B cell (primary cell): Measurements from ENCODE around the gene HOXA5. TPM values are rescaled to one million over a fixed set of nuclear protein-coding genes. Genes with fewer than 3 reads are reported as not detected.

Experiments used
- ATAC-seq: fragments of 200-7000 bp; cut with Tn5 transposase; one replicate; pipeline ENCODE4 v1.10.0; 2021; ENCODE audit warnings: low read depth, mild to moderate bottlenecking, moderate number of reproducible peaks, moderate library complexity
- CTCF ChIA-PET: fragments of 350-600 bp; sonication (Branson Sonifier 250); formaldehyde crosslinking; loops from one replicate; lab custom pipeline; 2021; ENCODE audit warnings: antibody characterized with exemption, inconsistent platforms; lab: Charles Lee
- POLR2A ChIA-PET: fragments of 350-600 bp; sonication (Branson Sonifier 250); formaldehyde crosslinking; loops from one replicate; lab custom pipeline; 2021; ENCODE audit warnings: antibody characterized with exemption; lab: Charles Lee
- DNase-seq: peaks from one replicate; pipeline ENCODE4 v3.0.0; 2013
- H2AFZ ChIP-seq: 2 replicates; pipeline ENCODE4 v1.6.1; 2012; ENCODE audit warnings: mild to moderate bottlenecking, low read depth, low read length; ENCODE audit not compliant: insufficient read depth, poor library complexity, severe bottlenecking
- H3K27ac ChIP-seq, 2 donors: 1 replicate in 1 of 2; 2 replicates in 1 of 2; pipeline ENCODE4 v1.5.1; 2012 to 2013; ENCODE audit warnings: low read length in 2 of 2, mild to moderate bottlenecking in 2 of 2, moderate library complexity in 1 of 2
- H3K27me3 ChIP-seq, 4 experiments: fragments of 200-600 bp in 1 of 4; sonication (generic) in 1 of 4; replicated peaks in 1 of 4; 1 replicate in 2 of 4; 2 replicates in 2 of 4; pipeline versions ENCODE4 v1.6.1 to v1.7.0; 2013 to 2016; ENCODE audit warnings: low read length in 3 of 4, mild to moderate bottlenecking in 2 of 4, mixed read lengths in 1 of 4, moderate library complexity in 1 of 4; ENCODE audit not compliant: insufficient read depth in 4 of 4, control insufficient read depth in 3 of 4; ENCODE audit errors: control extremely low read depth in 1 of 4
- H3K36me3 ChIP-seq, 2 experiments: replicated peaks in 1 of 2; 1 replicate in 1 of 2; 2 replicates in 1 of 2; pipeline versions ENCODE4 v1.6.1 to v1.7.1; 2013; ENCODE audit warnings: low read length in 1 of 2; ENCODE audit not compliant: insufficient read depth in 2 of 2, control insufficient read depth in 1 of 2; ENCODE audit errors: control extremely low read depth in 1 of 2, extremely low read depth in 1 of 2
- H3K4me1 ChIP-seq, 2 donors: fragments of 200-600 bp in 1 of 2; sonication (generic) in 1 of 2; 1 replicate in 1 of 2; 2 replicates in 1 of 2; pipeline versions ENCODE4 v1.5.1 to v1.6.1; 2013 to 2017; ENCODE audit warnings: low read length in 2 of 2; ENCODE audit not compliant: control insufficient read depth in 2 of 2, insufficient read depth in 2 of 2
- H3K4me2 ChIP-seq: replicated peaks from 2 replicates; pipeline ENCODE3; 2012; ENCODE audit warnings: mild to moderate bottlenecking, low read depth, low read length; ENCODE audit not compliant: poor library complexity, severe bottlenecking
- H3K4me3 ChIP-seq, 5 experiments: fragments of 200-600 bp in 1 of 5; sonication (generic) in 1 of 5; 1 replicate in 3 of 5; 2 replicates in 2 of 5; pipeline versions ENCODE4 v1.5.1 to v1.7.0; 2011 to 2016; ENCODE audit warnings: low read length in 4 of 5, mild to moderate bottlenecking in 4 of 5, low read depth in 2 of 5, control low read depth in 1 of 5, moderate library complexity in 1 of 5; ENCODE audit not compliant: insufficient read depth in 1 of 5; ENCODE audit errors: control extremely low read depth in 1 of 5, extremely low read depth in 1 of 5
- H3K79me2 ChIP-seq: fragments of 200-600 bp; sonication (generic); one replicate; pipeline ENCODE4 v1.6.0; 2016; ENCODE audit warnings: low read length; ENCODE audit not compliant: control insufficient read depth, insufficient read depth
- H3K9ac ChIP-seq: fragments of 200-600 bp; sonication (generic); 2 replicates; pipeline ENCODE4 v1.6.1; 2017; ENCODE audit warnings: mild to moderate bottlenecking, low read length, moderate library complexity
- H3K9me3 ChIP-seq, 3 donors: one replicate each; pipeline versions ENCODE4 v1.6.1 to v1.7.1; 2013; ENCODE audit warnings: low read length in 2 of 3; ENCODE audit not compliant: control insufficient read depth in 2 of 3, insufficient read depth in 1 of 3; ENCODE audit errors: control extremely low read depth in 1 of 3
- H4K20me1 ChIP-seq: 2 replicates; pipeline ENCODE4 v1.6.0; 2012; ENCODE audit warnings: mild to moderate bottlenecking, low read length; ENCODE audit not compliant: insufficient read depth, control insufficient read depth, poor library complexity, severe bottlenecking
- H3K27ac Mint-ChIP-seq: one replicate; pipeline ENCODE4 v1.8.0; 2021; ENCODE audit warnings: mixed read lengths
- H3K27me3 Mint-ChIP-seq: one replicate; pipeline ENCODE4 v1.8.0; 2021; ENCODE audit warnings: mixed read lengths
- H3K4me1 Mint-ChIP-seq: one replicate; pipeline ENCODE4 v1.8.0; 2021; ENCODE audit warnings: mixed read lengths
- H3K4me3 Mint-ChIP-seq: one replicate; pipeline ENCODE4 v1.8.0; 2021; ENCODE audit warnings: mixed read lengths
- H3K9me3 Mint-ChIP-seq: one replicate; pipeline ENCODE4 v1.8.0; 2022; ENCODE audit warnings: mixed read lengths; ENCODE audit not compliant: insufficient read depth
- CTCF ChIP-seq: fragments of 200-600 bp; IDR thresholded peaks from one replicate; pipeline ENCODE4 v1.8.0; 2022; ENCODE audit warnings: antibody characterized with exemption, mild to moderate bottlenecking
- EZH2 ChIP-seq: IDR thresholded peaks from 2 replicates; pipeline ENCODE4 v1.6.1; 2012; ENCODE audit warnings: borderline replicate concordance, low read depth, mild to moderate bottlenecking, moderate library complexity, low read length; ENCODE audit not compliant: insufficient read depth, poor library complexity, severe bottlenecking
- WGBS: methylation state at CpG from one replicate; pipeline ENCODE4 v1.1.5; 2013; ENCODE audit warnings: missing lambda C conversion rate; ENCODE audit not compliant: insufficient coverage; 5-methylcytosine and 5-hydroxymethylcytosine counted together
- intact Hi-C: fragments of 100-400 bp; cut with micrococcal nuclease; formaldehyde crosslinking; loops from one replicate; pipeline ENCODE4 v1.10.0; 2022
- polyA plus RNA-seq: library from polyadenylated mRNA; depleted of rRNA; stranded (reverse); fragments of >200 nt; gene quantifications from 2 replicates; pipeline ENCODE4 v1.2.3, GENCODE V29; 2012
- total RNA-seq, 2 donors: library from RNA; stranded (reverse); fragments of 120-200 nt in 1 of 2; gene quantifications; 1 replicate in 1 of 2; 2 replicates in 1 of 2; pipeline versions ENCODE4 v1.2.3 to v1.2.4, GENCODE V29; 2013 to 2022

Gene HOXA5
- total and polyA plus RNA-seq, 2 donors (not counting 1 experiment from before 2014, with no cell fraction given): not detected

GRCh38 chr7:27113991-27114769 is 29.3 kb downstream of the HOXA5 start:
- peaks cover 15% of the 10 kb centered on the region for H3K27me3 Mint-ChIP-seq

More at GRCh38 chr7:27113991-27114769, 29.3 kb downstream of the HOXA5 start:
- Mint-ChIP-seq H3K4me3 (no peak overlapping the region), H3K4me1 (no peaks in the 10 kb centered on the region), H3K9me3 (no peaks in the 10 kb centered on the region), H3K27ac (no peak overlapping the region)
- ATAC-seq (no peak), DNase-seq (no peak)
- Histone ChIP-seq H4K20me1 (no peaks in the 10 kb centered on the region), H3K4me3 (no peak overlapping the region), H3K79me2 (no peaks in the 10 kb centered on the region), H3K27me3 (peaks cover 0 to 7% (median 0%) of the 10 kb centered on the region in 4 experiments), H3K4me2 (no peak overlapping the region), H2AFZ (no peak overlapping the region), H3K4me1 (no peaks in the 10 kb centered on the region), H3K27ac (no peak overlapping the region), H3K36me3 (no peaks in the 10 kb centered on the region), H3K9me3 (peaks cover 0 to 5% (median 0%) of the 10 kb centered on the region in 3 donors), H3K9ac (no peak overlapping the region)
- TF ChIP-seq EZH2 (no peak), CTCF (no peak)
- ChIA-PET CTCF (no interaction called here), POLR2A (interaction anchor here (0.6 kb wide), 1 partner anchor 78 kb away, joined by 4 read pairs; no protein-coding TSS in a partner anchor)
- intact Hi-C loops: no loop called here
- 93% methylated on average over 3 of the region's 26 CpGs for WGBS
